Temporal lobe (tissue), 2 donors: Measurements from ENCODE around the gene CCNF. TPM values are rescaled to one million over a fixed set of nuclear protein-coding genes. Genes with fewer than 3 reads are reported as not detected.

Source experiments
- small RNA-seq: library from RNA; depleted of rRNA; stranded (forward); fragments of <200 nt; gene quantifications from one replicate; pipeline ENCODE3, GENCODE V24; 2014; ENCODE audit warnings: low replicate concordance
- total RNA-seq: library from RNA; depleted of rRNA; stranded (reverse); fragments of >200 nt; gene quantifications from one replicate; pipeline ENCODE4 v1.2.3, GENCODE V29; 2014

The CCNF gene
- total RNA-seq, 1 donor from 2014 or later = 6.6 TPM

Small RNA genes within 50 kb of the gene (small RNA-seq; reads per million reads assigned to genes)
- gene MIR6768 = not detected

Other genes with a start within 250 kb of the CCNF start
- 20.9 TPM for gene CASKIN1, start 232.8 kb upstream of the CCNF start, total RNA-seq
- 12.8 TPM for gene MLST8, start 224.0 kb upstream of the CCNF start, total RNA-seq
- gene BRICD5, start 218.6 kb upstream of the CCNF start, total RNA-seq = 3.2 TPM
- gene PGP, start 214.6 kb upstream of the CCNF start, total RNA-seq = 10.6 TPM
- 18.9 TPM for gene E4F1, start 205.9 kb upstream of the CCNF start, total RNA-seq
- gene DNASE1L2, start 193.0 kb upstream of the CCNF start, total RNA-seq = 1.5 TPM
- gene ECI1, start 177.9 kb upstream of the CCNF start, total RNA-seq = 17.5 TPM
- 73.0 TPM for gene RNPS1, start 161.3 kb upstream of the CCNF start, total RNA-seq
- gene ABCA3, start 88.7 kb upstream of the CCNF start, total RNA-seq = 47.2 TPM
- gene TEDC2, start 30.7 kb downstream of the CCNF start, total RNA-seq = 3.9 TPM
- 3.2 TPM for gene NTN3, start 41.9 kb downstream of the CCNF start, total RNA-seq
- 22.1 TPM for gene TBC1D24, start 45.7 kb downstream of the CCNF start, total RNA-seq
- gene ATP6V0C, start 84.5 kb downstream of the CCNF start, total RNA-seq = 14.8 TPM
- 9.6 TPM for gene AMDHD2, start 90.9 kb downstream of the CCNF start, total RNA-seq
- not detected for gene CEMP1, start 102.0 kb downstream of the CCNF start, total RNA-seq
- 29.3 TPM for gene PDPK1, start 108.6 kb downstream of the CCNF start, total RNA-seq